Glutamatergic neuron (in vitro differentiated cells): ENCODE results near the gene ROR1. TPM values are rescaled to one million over a fixed set of nuclear protein-coding genes. Genes with fewer than 3 reads are reported as not detected.

ENCODE experiments used
- DNase-seq: peaks from one replicate; pipeline ENCODE4 v3.0.0; 2022
- H3K27ac Mint-ChIP-seq: one replicate; pipeline ENCODE4 v1.8.0; 2020; ENCODE audit warnings: mild to moderate bottlenecking, mixed read lengths, inconsistent platforms; ENCODE audit not compliant: unreplicated experiment
- H3K27me3 Mint-ChIP-seq: one replicate; pipeline ENCODE4 v1.8.0; 2020; ENCODE audit warnings: mild to moderate bottlenecking, moderate library complexity, mixed read lengths, inconsistent platforms; ENCODE audit not compliant: unreplicated experiment
- H3K36me3 Mint-ChIP-seq: one replicate; pipeline ENCODE4 v1.8.0; 2020; ENCODE audit warnings: mild to moderate bottlenecking, mixed read lengths, inconsistent platforms; ENCODE audit not compliant: unreplicated experiment
- H3K4me1 Mint-ChIP-seq: one replicate; pipeline ENCODE4 v1.8.0; 2020; ENCODE audit warnings: mild to moderate bottlenecking, low read depth, mixed read lengths, inconsistent platforms; ENCODE audit not compliant: unreplicated experiment
- H3K4me3 Mint-ChIP-seq: one replicate; pipeline ENCODE4 v1.8.0; 2020; ENCODE audit warnings: mild to moderate bottlenecking, mixed read lengths, inconsistent platforms; ENCODE audit not compliant: unreplicated experiment
- H3K9me3 Mint-ChIP-seq: one replicate; pipeline ENCODE4 v1.8.0; 2020; ENCODE audit warnings: mild to moderate bottlenecking, moderate library complexity, mixed read lengths, inconsistent platforms; ENCODE audit not compliant: unreplicated experiment
- CTCF ChIP-seq: fragments of 200-600 bp; sonication (generic); IDR thresholded peaks from one replicate; pipeline ENCODE4 v1.5.0; 2021; ENCODE audit not compliant: partially characterized antibody, unreplicated experiment
- total RNA-seq: library from RNA; stranded (reverse); fragmentation: NEBNext Ultra II Directional; extraction: Animal tissue kit (Norgen Biotek cat#: 25700); gene quantifications from one replicate; pipeline ENCODE4 v1.2.1, GENCODE V29; 2021; ENCODE audit not compliant: unreplicated experiment

Gene ROR1
- total RNA-seq, 1 donor from 2014 or later: 11.3 TPM

- Mint-ChIP-seq H3K4me3 (no peak overlapping the region), H3K4me1 (peaks cover 44% of the 10 kb centered on the region), H3K27ac (peak overlapping the region; percentile 41), H3K27me3 (no peaks in the 10 kb centered on the region), H3K36me3 (no peaks in the 10 kb centered on the region), H3K9me3 (peaks cover 4% of the 10 kb centered on the region)
- no peak for TF ChIP-seq CTCF
- DNase-seq: no peak
Measured at GRCh38 chr1:63794939-63795378, 21.1 kb downstream of the ROR1 start.

- no peak overlapping the region for H3K27ac Mint-ChIP-seq
- no peak for DNase-seq
- no peaks in the 10 kb centered on the region for H3K27me3 Mint-ChIP-seq
- peaks cover 4% of the 10 kb centered on the region for H3K9me3 Mint-ChIP-seq
- no peak overlapping the region for H3K4me3 Mint-ChIP-seq
- peaks cover 43% of the 10 kb centered on the region for H3K4me1 Mint-ChIP-seq
- no peak for TF ChIP-seq CTCF
- no peaks in the 10 kb centered on the region for H3K36me3 Mint-ChIP-seq
Measured at GRCh38 chr1:63795455-63795854, 21.6 kb downstream of the ROR1 start.

GRCh38 chr1:63797056-63797726 lies 23.4 kb downstream of the ROR1 start:
- no peak for DNase-seq
- H3K9me3 Mint-ChIP-seq: no peaks in the 10 kb centered on the region
- no peak overlapping the region for H3K4me3 Mint-ChIP-seq
- no peaks in the 10 kb centered on the region for H3K36me3 Mint-ChIP-seq
- TF ChIP-seq CTCF: no peak
- peaks cover 28% of the 10 kb centered on the region for H3K4me1 Mint-ChIP-seq
- H3K27ac Mint-ChIP-seq: no peak overlapping the region
- H3K27me3 Mint-ChIP-seq: no peaks in the 10 kb centered on the region

GRCh38 chr1:63798284-63798683 lies 24.5 kb downstream of the ROR1 start:
- H3K4me3 Mint-ChIP-seq: no peak overlapping the region
- H3K4me1 Mint-ChIP-seq: peaks cover 25% of the 10 kb centered on the region
- no peak overlapping the region for H3K27ac Mint-ChIP-seq
- H3K9me3 Mint-ChIP-seq: no peaks in the 10 kb centered on the region
- H3K27me3 Mint-ChIP-seq: no peaks in the 10 kb centered on the region
- no peak for TF ChIP-seq CTCF
- H3K36me3 Mint-ChIP-seq: no peaks in the 10 kb centered on the region
- DNase-seq: no peak

GRCh38 chr1:63799307-63799706 lies 25.5 kb downstream of the ROR1 start:
- Mint-ChIP-seq H3K27ac (no peak overlapping the region), H3K9me3 (no peaks in the 10 kb centered on the region), H3K4me3 (no peak overlapping the region), H3K4me1 (peaks cover 31% of the 10 kb centered on the region), H3K36me3 (no peaks in the 10 kb centered on the region), H3K27me3 (no peaks in the 10 kb centered on the region)
- no peak for DNase-seq
- TF ChIP-seq CTCF: no peak
